Measurements from ENCODE around the gene CAMSAP1.

Gene CAMSAP1

GRCh38 chr9:135798263-135798585, 109.1 kb downstream of the CAMSAP1 start:
- Histone ChIP-seq H3K27ac (no peak overlapping the region), H3K27me3 (no peaks in the 10 kb centered on the region), H3K4me2 (no peak overlapping the region; a peak in 1 of 22 replicates), H3K9ac (no peak overlapping the region), H3K36me3 (no peaks in the 10 kb centered on the region), H3K4me3 (no peak overlapping the region), H4K20me1 (peaks cover 0 to 29% (median 0%) of the 10 kb centered on the region in 11 experiments; a peak in 4 of 22 replicates), H3K9me3 (replicated peaks in 1 of 11) (peaks cover 0 to 3% (median 0%) of the 10 kb centered on the region in 11 experiments; a peak in 1 of 22 replicates), H3K4me1 (peaks cover 4 to 42% (median 16%) of the 10 kb centered on the region in 10 experiments; a peak in 16 of 20 replicates)
- no peak for TF ChIP-seq Cebpa-rat (IDR thresholded peaks at IDR 0.05)

- H3K36me3 ChIP-seq, result no peaks in the 10 kb centered on the region
- H3K4me1 ChIP-seq, result peaks cover 4 to 38% (median 13%) of the 10 kb centered on the region in 10 experiments; a peak in 16 of 20 replicates
- no peaks in the 10 kb centered on the region for H3K27me3 ChIP-seq
- H3K27ac ChIP-seq, result no peak overlapping the region
- H3K4me3 ChIP-seq, result no peak overlapping the region
- no peak overlapping the region; a peak in 2 of 22 replicates for H3K4me2 ChIP-seq
- H4K20me1 ChIP-seq, result peaks cover 0 to 25% (median 0%) of the 10 kb centered on the region in 11 experiments; a peak in 4 of 22 replicates
- TF ChIP-seq Cebpa-rat (IDR thresholded peaks at IDR 0.05), result no peak
- H3K9ac ChIP-seq, result no peak overlapping the region
- peaks cover 0 to 3% (median 0%) of the 10 kb centered on the region in 11 experiments; a peak in 1 of 22 replicates for H3K9me3 ChIP-seq (replicated peaks in 1 of 11)
Measured at GRCh38 chr9:135797507-135798262, 109.7 kb downstream of the CAMSAP1 start.

- no peak overlapping the region for H3K4me2 ChIP-seq
- H3K36me3 ChIP-seq, result no peaks in the 10 kb centered on the region
- H3K4me1 ChIP-seq, result peaks cover 4 to 38% (median 14%) of the 10 kb centered on the region in 10 experiments; a peak in 16 of 20 replicates
- no peak overlapping the region for H3K9ac ChIP-seq
- H3K27me3 ChIP-seq, result no peaks in the 10 kb centered on the region
- no peak overlapping the region for H3K27ac ChIP-seq
- TF ChIP-seq Cebpa-rat (IDR thresholded peaks at IDR 0.05), result no peak
- peaks cover 0 to 3% (median 0%) of the 10 kb centered on the region in 11 experiments; a peak in 1 of 22 replicates for H3K9me3 ChIP-seq (replicated peaks in 1 of 11)
- no peak overlapping the region for H3K4me3 ChIP-seq
- peaks cover 0 to 25% (median 0%) of the 10 kb centered on the region in 11 experiments; a peak in 4 of 22 replicates for H4K20me1 ChIP-seq
Measured at GRCh38 chr9:135796784-135797485, 110.4 kb downstream of the CAMSAP1 start.

- H3K9me3 ChIP-seq (replicated peaks in 1 of 11), result no peaks in the 10 kb centered on the region
- no peaks in the 10 kb centered on the region for H3K27me3 ChIP-seq
- no peak for TF ChIP-seq Cebpa-rat (IDR thresholded peaks at IDR 0.05)
- H3K4me3 ChIP-seq, result no peak overlapping the region
- peaks cover 0 to 27% (median 5%) of the 10 kb centered on the region in 10 experiments; a peak in 10 of 20 replicates for H3K4me1 ChIP-seq
- no peak overlapping the region for H3K27ac ChIP-seq
- no peak overlapping the region for H3K4me2 ChIP-seq
- H3K9ac ChIP-seq, result no peak overlapping the region
- no peaks in the 10 kb centered on the region for H3K36me3 ChIP-seq
- H4K20me1 ChIP-seq, result peaks cover 0 to 25% (median 0%) of the 10 kb centered on the region in 11 experiments; a peak in 5 of 22 replicates
Measured at GRCh38 chr9:135795391-135795790, 112.0 kb downstream of the CAMSAP1 start.

GRCh38 chr9:135794361-135794885, 112.9 kb downstream of the CAMSAP1 start:
- H3K4me3 ChIP-seq, result no peak overlapping the region
- peaks cover 0 to 25% (median 0%) of the 10 kb centered on the region in 11 experiments; a peak in 5 of 22 replicates for H4K20me1 ChIP-seq
- H3K4me1 ChIP-seq, result peaks cover 0 to 21% (median 2%) of the 10 kb centered on the region in 10 experiments; a peak in 9 of 20 replicates
- no peak for TF ChIP-seq Cebpa-rat (IDR thresholded peaks at IDR 0.05)
- H3K9me3 ChIP-seq (replicated peaks in 1 of 11), result no peaks in the 10 kb centered on the region
- no peak overlapping the region for H3K27ac ChIP-seq
- H3K9ac ChIP-seq, result no peak overlapping the region; a peak in 1 of 22 replicates
- H3K27me3 ChIP-seq, result no peaks in the 10 kb centered on the region
- H3K4me2 ChIP-seq, result no peak overlapping the region; a peak in 1 of 22 replicates
- H3K36me3 ChIP-seq, result no peaks in the 10 kb centered on the region

GRCh38 chr9:135794057-135794335, 113.3 kb downstream of the CAMSAP1 start:
- Histone ChIP-seq H3K4me2 (no peak overlapping the region), H3K27ac (no peak overlapping the region), H3K27me3 (no peaks in the 10 kb centered on the region), H3K9me3 (replicated peaks in 1 of 11) (no peaks in the 10 kb centered on the region), H3K4me1 (peaks cover 0 to 25% (median 5%) of the 10 kb centered on the region in 10 experiments; a peak in 13 of 20 replicates), H3K4me3 (no peak overlapping the region), H4K20me1 (peaks cover 0 to 29% (median 0%) of the 10 kb centered on the region in 11 experiments; a peak in 5 of 22 replicates), H3K9ac (no peak overlapping the region; a peak in 1 of 22 replicates), H3K36me3 (no peaks in the 10 kb centered on the region)
- TF ChIP-seq Cebpa-rat (IDR thresholded peaks at IDR 0.05), result no peak

- H3K4me3 ChIP-seq, result no peak overlapping the region
- H4K20me1 ChIP-seq, result peaks cover 0 to 35% (median 0%) of the 10 kb centered on the region in 11 experiments; a peak in 5 of 22 replicates
- no peak overlapping the region for H3K9ac ChIP-seq
- TF ChIP-seq Cebpa-rat (IDR thresholded peaks at IDR 0.05), result no peak
- H3K9me3 ChIP-seq (replicated peaks in 1 of 11), result no peaks in the 10 kb centered on the region
- no peaks in the 10 kb centered on the region for H3K27me3 ChIP-seq
- peaks cover 0 to 31% (median 11%) of the 10 kb centered on the region in 10 experiments; a peak in 14 of 20 replicates for H3K4me1 ChIP-seq
- no peaks in the 10 kb centered on the region for H3K36me3 ChIP-seq
- no peak overlapping the region for H3K27ac ChIP-seq
- no peak overlapping the region for H3K4me2 ChIP-seq
Measured at GRCh38 chr9:135793221-135794056, 113.9 kb downstream of the CAMSAP1 start.

- H3K36me3 ChIP-seq, result no peaks in the 10 kb centered on the region
- no peak for TF ChIP-seq Cebpa-rat (IDR thresholded peaks at IDR 0.05)
- H3K4me3 ChIP-seq, result no peak overlapping the region
- no peak overlapping the region for H3K27ac ChIP-seq
- peak overlapping the region in 4 of 11 experiments; percentile 12 to 21 (median 14); a peak in 2 of 22 replicates for H3K4me2 ChIP-seq
- no peaks in the 10 kb centered on the region for H3K27me3 ChIP-seq
- no peaks in the 10 kb centered on the region for H3K9me3 ChIP-seq (replicated peaks in 1 of 11)
- peaks cover 0 to 25% (median 12%) of the 10 kb centered on the region in 10 experiments; a peak in 14 of 20 replicates for H3K4me1 ChIP-seq
- no peak overlapping the region for H3K9ac ChIP-seq
- peaks cover 0 to 44% (median 0%) of the 10 kb centered on the region in 11 experiments; a peak in 5 of 22 replicates for H4K20me1 ChIP-seq
Measured at GRCh38 chr9:135792268-135793128, 114.8 kb downstream of the CAMSAP1 start.
